Heart left ventricle (tissue), 16 donors: ENCODE measurements around the gene HORMAD2. TPM values are rescaled to one million over a fixed set of nuclear protein-coding genes. Genes with fewer than 3 reads are reported as not detected.

ENCODE experiments used
- ATAC-seq, 4 donors: fragments of 200-7000 bp; cut with Tn5 transposase; one replicate each; pipeline ENCODE4 v1.9.1; 2020 to 2022; ENCODE audit warnings: moderate library complexity in 4 of 4, mild to moderate bottlenecking in 3 of 4, moderate number of reproducible peaks in 1 of 4
- DNase-seq, 5 donors: peaks; one replicate each; pipeline ENCODE4 v3.0.0-alpha.2; 2020
- H3K27ac ChIP-seq, 12 donors: fragments of 200-600 bp; sonication (generic) in 4 of 12; one replicate each; pipeline versions ENCODE4 v1.5.0 to v1.8.0; 2016 to 2022; ENCODE audit warnings: mild to moderate bottlenecking in 2 of 12
- H3K27me3 ChIP-seq, 9 donors: fragments of 200-600 bp; sonication (generic) in 2 of 9; one replicate each; pipeline versions ENCODE4 v1.5.1 to v1.8.0; 2016 to 2022; ENCODE audit warnings: mild to moderate bottlenecking in 3 of 9
- H3K36me3 ChIP-seq, 9 donors: fragments of 200-600 bp; sonication (generic) in 2 of 9; one replicate each; pipeline versions ENCODE4 v1.5.0 to v1.8.0; 2018 to 2022; ENCODE audit warnings: mild to moderate bottlenecking in 2 of 9
- H3K4me1 ChIP-seq, 12 donors: fragments of 200-600 bp; sonication (generic) in 4 of 12; one replicate each; pipeline versions ENCODE4 v1.5.0 to v1.8.0; 2016 to 2022; ENCODE audit warnings: mild to moderate bottlenecking in 3 of 12
- H3K4me3 ChIP-seq, 12 donors: fragments of 200-600 bp; sonication (generic) in 4 of 12; one replicate each; pipeline versions ENCODE4 v1.5.0 to v1.8.0; 2017 to 2022; ENCODE audit warnings: mild to moderate bottlenecking in 9 of 12, moderate library complexity in 4 of 12
- H3K9me3 ChIP-seq, 12 donors: fragments of 200-600 bp; sonication (generic) in 4 of 12; one replicate each; pipeline versions ENCODE4 v1.5.0 to v1.8.0; 2016 to 2022; ENCODE audit warnings: mild to moderate bottlenecking in 1 of 12
- CTCF ChIP-seq, 12 donors: fragments of 200-600 bp; sonication (generic) in 4 of 12; IDR thresholded peaks; one replicate each; pipeline versions ENCODE4 v1.5.0 to v1.8.0; 2018 to 2022; ENCODE audit warnings: antibody characterized with exemption in 12 of 12, mild to moderate bottlenecking in 5 of 12
- POLR2A ChIP-seq, 2 donors: fragments of 450-650 bp; IDR thresholded peaks; one replicate each; pipeline ENCODE4 v1.6.1; 2017; ENCODE audit warnings: antibody characterized with exemption in 2 of 2, mild to moderate bottlenecking in 2 of 2, moderate library complexity in 2 of 2
- WGBS, 4 donors: extraction: QIAGEN DNeasy Blood & Tissue Kit in 2 of 4; methylation state at CpG; one replicate each; pipeline versions ENCODE4 v1.1.5 to v1.1.7; 2013 to 2018; 5-methylcytosine and 5-hydroxymethylcytosine counted together
- intact Hi-C, 10 donors: fragments of 100-400 bp; cut with DNase I; formaldehyde crosslinking; loops; one replicate each; pipeline versions ENCODE4 v1.11.1 to v1.14.2; 2022
- polyA plus RNA-seq, 2 donors: library from polyadenylated mRNA; stranded (reverse); fragments of 200-250 nt; gene quantifications; one replicate each; pipeline ENCODE4 v1.2.3, GENCODE V29; 2013
- total RNA-seq, 9 donors: library from RNA; depleted of rRNA in 2 of 9; stranded (reverse); fragments of >200 nt in 2 of 9; fragmentation: NEBNext Ultra II Directional in 3 of 9; extraction: Animal tissue kit (Norgen Biotek cat#: 25700) in 3 of 9; gene quantifications; one replicate each; pipeline versions ENCODE4 v1.1.0 to v1.2.4, GENCODE V29; 2016 to 2023
- donor health status: ischemic (EF 13 %, LVEDD 7.1; RV severe dilation, severe dysfunction).
- donor health status: healthy with polysubstance abuse.
- donor health status: DM: no; HTN: yes; CAD: no.
- donor health status: DM: no; HTN: no; CAD: no.
- donor health status: ischemic (EF 25% LVEDD 6.9; RV normal size, moderate dysfunction).
- donor health status: ischemic (EF 25% LVEDD 5.7; RV mildly dilated, moderate dysfunction).
- donor health status: healthy.
- donor health status: DM: yes; HTN: yes; CAD: no.
- donor health status: ischemic (EF 35%, LVEDD 5.7; RV mildly dilated, moderate dysfunction).
- donor health status: nonischemic (EF 11% LVEDD 7.7; RV severe dilation, severe dysfunction).
- donor health status: DM: yes; HTN: yes; CAD: no.
- donor health status: PGD.
- donor health status: ischemic (EF 29% LVEDD 5.4; RV normal size, mild dysfunction).
- donor health status: nonischemic (EF 23%, LVEDD 6.1; RV moderate dilation, normal function).

The HORMAD2 gene
- total and polyA plus RNA-seq, 11 donors = not detected

GRCh38 chr22:30225220-30225927, 145.1 kb downstream of the HORMAD2 start:
- DNase-seq (no peak), ATAC-seq (no peak)
- Histone ChIP-seq H3K27me3 (peaks cover 0 to 76% (median 15%) of the 10 kb centered on the region in 9 donors), H3K27ac (no peak overlapping the region), H3K9me3 (no peaks in the 10 kb centered on the region), H3K4me3 (no peak overlapping the region), H3K36me3 (no peaks in the 10 kb centered on the region), H3K4me1 (peaks cover 0 to 17% (median 0%) of the 10 kb centered on the region in 12 donors)
- intact Hi-C loops = no loop called here
- TF ChIP-seq CTCF (IDR thresholded peaks at IDR 0.05) (no peak), POLR2A (IDR thresholded peaks at IDR 0.05) (no peak)
- WGBS, 4 donors = 90 to 94% (median 92%) methylated on average over 7 of the region's 7 CpGs

- no peaks in the 10 kb centered on the region for H3K9me3 ChIP-seq
- H3K27ac ChIP-seq = no peak overlapping the region
- TF ChIP-seq POLR2A (IDR thresholded peaks at IDR 0.05) = no peak
- no peak for TF ChIP-seq CTCF (IDR thresholded peaks at IDR 0.05)
- ATAC-seq (no peak), DNase-seq (peak in 1 of 5 donors; percentile 8)
- whole genome bisulfite sequencing, 4 donors = 73 to 86% (median 79%) methylated on average over 11 of the region's 11 CpGs
- no peak overlapping the region for H3K4me3 ChIP-seq
- H3K4me1 ChIP-seq = peaks cover 0 to 8% (median 0%) of the 10 kb centered on the region in 12 donors
- H3K36me3 ChIP-seq = no peaks in the 10 kb centered on the region
- peaks cover 0 to 70% (median 14%) of the 10 kb centered on the region in 9 donors for H3K27me3 ChIP-seq
- intact Hi-C loops = no loop called here
Observed at GRCh38 chr22:30226192-30226832, 146.0 kb downstream of the HORMAD2 start.

Other genes starting within 250 kb of the HORMAD2 start
- 10 to 100 TPM; 23.6 to 53.2 (median 30.4) TPM for gene ASCC2, start 242.2 kb upstream of the HORMAD2 start, total RNA-seq
- gene ASCC2, start 242.2 kb upstream of the HORMAD2 start, polyA plus RNA-seq = 10 to 100 TPM; 41.8 to 77.1 TPM
- 10 to 100 TPM; 26.1 to 44.8 (median 36.7) TPM for gene MTMR3, start 197.3 kb upstream of the HORMAD2 start, total RNA-seq
- 10 to 100 TPM in 1 of 2 donors, 1 to 10 TPM in 1; 9.6 to 22.3 TPM for gene MTMR3, start 197.3 kb upstream of the HORMAD2 start, polyA plus RNA-seq
- gene LIF, start 166.3 kb downstream of the HORMAD2 start, total RNA-seq = 10 to 100 TPM in 1 of 9 donors, 1 to 10 TPM in 1, under 1 TPM in 6, not detected in 1; 0.12 to 11.6 (median 0.70) TPM
- gene LIF, start 166.3 kb downstream of the HORMAD2 start, polyA plus RNA-seq = under 1 TPM; 0.46 to 0.78 TPM
- gene OSM, start 186.4 kb downstream of the HORMAD2 start, total RNA-seq = 1 to 10 TPM in 2 of 9 donors, under 1 TPM in 5, not detected in 2; 0.17 to 5.0 (median 0.42) TPM
- gene OSM, start 186.4 kb downstream of the HORMAD2 start, polyA plus RNA-seq = under 1 TPM; 0.25 to 0.27 TPM
- 10 to 100 TPM in 3 of 9 donors, 1 to 10 TPM in 6; 3.8 to 16.6 (median 7.1) TPM for gene CASTOR1, start 209.0 kb downstream of the HORMAD2 start, total RNA-seq
- gene CASTOR1, start 209.0 kb downstream of the HORMAD2 start, polyA plus RNA-seq = 10 to 100 TPM in 1 of 2 donors, 1 to 10 TPM in 1; 7.0 to 10.2 TPM
- 10 to 100 TPM in 1 of 9 donors, 1 to 10 TPM in 8; 4.3 to 10.1 (median 7.1) TPM for gene TBC1D10A, start 246.5 kb downstream of the HORMAD2 start, total RNA-seq
- 1 to 10 TPM; 4.5 to 9.5 TPM for gene TBC1D10A, start 246.5 kb downstream of the HORMAD2 start, polyA plus RNA-seq